ENCODE results near the gene IRF2BP2.
"Not testable (repeated sequence)": the region's sequence is repeated elsewhere in the genome, so short reads cannot be mapped to it uniquely, and the experiment has no call there.

Gene IRF2BP2

GRCh38 chr1:234643850-234644134 is 33.8 kb upstream of the IRF2BP2 start:
- H3K27ac ChIP-seq = peak overlapping the region; percentile 84

GRCh38 chr1:234643111-234643849 is 33.3 kb upstream of the IRF2BP2 start:
- H3K27ac ChIP-seq = peak overlapping the region; percentile 84

More at GRCh38 chr1:234643850-234644134, 33.8 kb upstream of the IRF2BP2 start:
- TF ChIP-seq CTCF (IDR thresholded peaks at IDR 0.05) = no peak
- TF ChIP-seq ZFX (IDR thresholded peaks at IDR 0.05; ENCODE audit: borderline replicate concordance) = no peak

GRCh38 chr1:234642428-234642827 is 32.5 kb upstream of the IRF2BP2 start:
- no peak for TF ChIP-seq ZFX (IDR thresholded peaks at IDR 0.05; ENCODE audit: borderline replicate concordance)
- no peak for TF ChIP-seq CTCF (IDR thresholded peaks at IDR 0.05)

More at GRCh38 chr1:234643111-234643849, 33.3 kb upstream of the IRF2BP2 start:
- no peak for TF ChIP-seq CTCF (IDR thresholded peaks at IDR 0.05)
- TF ChIP-seq ZFX (IDR thresholded peaks at IDR 0.05; ENCODE audit: borderline replicate concordance) = no peak

GRCh38 chr1:234639961-234640360 is 30.0 kb upstream of the IRF2BP2 start:
- TF ChIP-seq CTCF (IDR thresholded peaks at IDR 0.05) (no peak), ZFX (IDR thresholded peaks at IDR 0.05; ENCODE audit: borderline replicate concordance) (no peak)
- peak overlapping the region; percentile 84 for H3K27ac ChIP-seq

More at GRCh38 chr1:234642428-234642827, 32.5 kb upstream of the IRF2BP2 start:
- peak overlapping the region; percentile 84 for H3K27ac ChIP-seq

GRCh38 chr1:234638832-234639799 is 29.1 kb upstream of the IRF2BP2 start:
- TF ChIP-seq CTCF (IDR thresholded peaks at IDR 0.05) (no peak), ZFX (IDR thresholded peaks at IDR 0.05; ENCODE audit: borderline replicate concordance) (no peak)
- H3K27ac ChIP-seq = peak overlapping the region; percentile 84

GRCh38 chr1:234634922-234635321 is 24.9 kb upstream of the IRF2BP2 start:
- H3K27ac ChIP-seq = not testable (repeated sequence)

GRCh38 chr1:234634387-234634786 is 24.4 kb upstream of the IRF2BP2 start:
- no peak overlapping the region for H3K27ac ChIP-seq
- no peak for TF ChIP-seq ZFX (IDR thresholded peaks at IDR 0.05; ENCODE audit: borderline replicate concordance)
- TF ChIP-seq CTCF (IDR thresholded peaks at IDR 0.05) = no peak
